ENCODE data around the gene CHCHD4. TPM values are rescaled to one million over a fixed set of nuclear protein-coding genes. Genes with fewer than 3 reads are reported as not detected.
A peak's percentile ranks its signal among the peaks of the same experiment; 100 is the strongest.

The CHCHD4 gene
- total RNA-seq (2014; rRNA removed; shearing (Covaris generic)) = 25.8 and 31.1 TPM in 2 replicates
- polyA plus RNA-seq (2016; fragmentation: Nextera tagmentation; extraction: Ambion mirVana) = 39.2 and 41.3 TPM in 2 replicates
- long read RNA-seq, transcript CHCHD4-202 (3 exons, 1,405 nt) = major isoform, 28 of 32 reads
- long read RNA-seq, partial matches to known transcripts = 0 of 32 reads
- long read RNA-seq, other reads (novel, unspliced or antisense) = 2 of 32 reads

DNA sequence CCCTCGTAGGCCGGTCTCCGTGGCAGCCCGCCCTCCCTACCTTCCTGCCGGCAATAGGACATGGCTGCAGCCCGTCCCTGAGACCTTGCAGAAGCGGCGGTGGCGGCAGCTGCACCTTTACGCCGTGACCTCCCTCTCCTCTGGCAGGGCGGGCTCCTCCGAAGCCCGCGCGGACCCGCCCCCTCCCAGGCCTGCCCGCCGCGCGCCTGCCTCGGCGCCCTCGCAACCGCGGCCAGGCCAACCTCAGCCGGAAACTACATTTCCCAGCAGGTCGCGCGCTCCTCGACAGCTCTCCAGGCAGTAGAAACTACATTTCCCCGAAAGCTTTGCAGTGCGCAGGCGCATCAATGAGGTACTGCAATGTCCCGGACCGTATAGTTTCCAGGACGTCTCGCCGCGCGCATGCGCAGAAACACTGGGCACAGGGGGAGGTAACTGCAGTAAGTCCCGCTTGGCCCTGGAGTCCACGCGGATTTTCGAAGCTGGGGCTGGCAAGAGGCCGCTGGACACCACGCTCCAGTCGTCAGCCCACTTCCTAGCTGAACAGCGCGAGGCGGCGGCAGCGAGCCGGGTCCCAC lies at the start of gene CHCHD4, which contains the start of gene TMEM43:
Gene CHCHD4 (minus strand): TSS at position 256 of the 578 bp plus-strand sequence. CDS start 194 bp downstream, at position 62.
Gene TMEM43 (plus strand): TSS at position 438 of the 578 bp plus-strand sequence. CDS start 142 bp downstream, outside the sequence.
- peaks cover 9% of the 10 kb centered on the region for H3K9me3 Mint-ChIP-seq

DNA sequence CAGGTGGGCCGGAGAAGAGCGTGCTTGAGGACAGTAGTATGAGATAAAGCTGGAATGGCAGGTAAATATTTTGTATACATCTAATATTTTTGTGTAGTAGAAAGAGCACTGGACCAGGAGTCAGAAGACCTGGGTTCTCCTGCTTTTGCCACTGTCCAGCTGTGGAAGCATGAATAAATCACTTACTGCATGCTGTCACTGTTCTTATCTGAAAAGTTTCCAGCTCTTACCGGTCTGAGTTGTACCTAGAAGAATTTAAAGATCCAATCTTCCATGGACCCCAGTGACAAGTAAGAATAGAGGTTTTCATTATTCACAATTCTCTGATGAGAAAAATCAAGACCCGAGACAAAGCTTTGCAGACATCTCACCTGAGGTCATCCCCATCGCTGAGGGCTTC lies 47.8 kb upstream of the CHCHD4 start:
- Mint-ChIP-seq H3K27me3 (ENCODE audit: insufficient read depth, low read depth, poor library complexity) (no peaks in the 10 kb centered on the region), H3K36me3 (ENCODE audit: low read depth) (peaks cover 42% of the 10 kb centered on the region), H3K4me1 (peaks cover 16% of the 10 kb centered on the region), H3K9me3 (no peaks in the 10 kb centered on the region), H3K27ac (no peak overlapping the region), H3K4me3 (no peak overlapping the region)
- H4K20me1 ChIP-seq (replicated peaks; ENCODE audit: insufficient read depth) = no peaks in the 10 kb centered on the region; the same call in none of the 2 replicates
- H3K79me2 ChIP-seq (replicated peaks; ENCODE audit: insufficient read depth) = peaks cover 38% of the 10 kb centered on the region
- H2AFZ ChIP-seq = no peak overlapping the region
- peaks cover 42% of the 10 kb centered on the region for H3K36me3 ChIP-seq (ENCODE audit: insufficient read depth)
- peaks cover 3% of the 10 kb centered on the region; the same call in 1 of the 2 replicates for H3K4me1 ChIP-seq (ENCODE audit: insufficient read depth)
- H3K4me2 ChIP-seq = no peak overlapping the region
- no peaks in the 10 kb centered on the region for H3F3A ChIP-seq (replicated peaks; ENCODE audit: low read depth)
- DNase-seq (ENCODE audit: low spot score) = no peak
- no peak overlapping the region for H3K27ac ChIP-seq (ENCODE audit: low read depth)
- no peak for ATAC-seq
- H3K9me2 ChIP-seq (ENCODE audit: insufficient read depth) = no peaks in the 10 kb centered on the region
- H3K4me3 ChIP-seq = no peak overlapping the region
- no peaks in the 10 kb centered on the region for H3K27me3 ChIP-seq (ENCODE audit: insufficient read depth)
- TF ChIP-seq, protein P1, sequence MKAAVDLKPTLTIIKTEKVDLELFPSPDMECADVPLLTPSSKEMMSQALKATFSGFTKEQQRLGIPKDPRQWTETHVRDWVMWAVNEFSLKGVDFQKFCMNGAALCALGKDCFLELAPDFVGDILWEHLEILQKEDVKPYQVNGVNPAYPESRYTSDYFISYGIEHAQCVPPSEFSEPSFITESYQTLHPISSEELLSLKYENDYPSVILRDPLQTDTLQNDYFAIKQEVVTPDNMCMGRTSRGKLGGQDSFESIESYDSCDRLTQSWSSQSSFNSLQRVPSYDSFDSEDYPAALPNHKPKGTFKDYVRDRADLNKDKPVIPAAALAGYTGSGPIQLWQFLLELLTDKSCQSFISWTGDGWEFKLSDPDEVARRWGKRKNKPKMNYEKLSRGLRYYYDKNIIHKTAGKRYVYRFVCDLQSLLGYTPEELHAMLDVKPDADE (IDR thresholded peaks at IDR 0.05) = no peak
- no peak for TF ChIP-seq NANOG (IDR thresholded peaks at IDR 0.05; ENCODE audit: borderline replicate concordance)
- no peak for TF ChIP-seq STAT1 (IDR thresholded peaks at IDR 0.05; ENCODE audit: unreplicated experiment)
- TF ChIP-seq, protein P2, sequence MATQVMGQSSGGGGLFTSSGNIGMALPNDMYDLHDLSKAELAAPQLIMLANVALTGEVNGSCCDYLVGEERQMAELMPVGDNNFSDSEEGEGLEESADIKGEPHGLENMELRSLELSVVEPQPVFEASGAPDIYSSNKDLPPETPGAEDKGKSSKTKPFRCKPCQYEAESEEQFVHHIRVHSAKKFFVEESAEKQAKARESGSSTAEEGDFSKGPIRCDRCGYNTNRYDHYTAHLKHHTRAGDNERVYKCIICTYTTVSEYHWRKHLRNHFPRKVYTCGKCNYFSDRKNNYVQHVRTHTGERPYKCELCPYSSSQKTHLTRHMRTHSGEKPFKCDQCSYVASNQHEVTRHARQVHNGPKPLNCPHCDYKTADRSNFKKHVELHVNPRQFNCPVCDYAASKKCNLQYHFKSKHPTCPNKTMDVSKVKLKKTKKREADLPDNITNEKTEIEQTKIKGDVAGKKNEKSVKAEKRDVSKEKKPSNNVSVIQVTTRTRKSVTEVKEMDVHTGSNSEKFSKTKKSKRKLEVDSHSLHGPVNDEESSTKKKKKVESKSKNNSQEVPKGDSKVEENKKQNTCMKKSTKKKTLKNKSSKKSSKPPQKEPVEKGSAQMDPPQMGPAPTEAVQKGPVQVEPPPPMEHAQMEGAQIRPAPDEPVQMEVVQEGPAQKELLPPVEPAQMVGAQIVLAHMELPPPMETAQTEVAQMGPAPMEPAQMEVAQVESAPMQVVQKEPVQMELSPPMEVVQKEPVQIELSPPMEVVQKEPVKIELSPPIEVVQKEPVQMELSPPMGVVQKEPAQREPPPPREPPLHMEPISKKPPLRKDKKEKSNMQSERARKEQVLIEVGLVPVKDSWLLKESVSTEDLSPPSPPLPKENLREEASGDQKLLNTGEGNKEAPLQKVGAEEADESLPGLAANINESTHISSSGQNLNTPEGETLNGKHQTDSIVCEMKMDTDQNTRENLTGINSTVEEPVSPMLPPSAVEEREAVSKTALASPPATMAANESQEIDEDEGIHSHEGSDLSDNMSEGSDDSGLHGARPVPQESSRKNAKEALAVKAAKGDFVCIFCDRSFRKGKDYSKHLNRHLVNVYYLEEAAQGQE (IDR thresholded peaks at IDR 0.05; ENCODE audit: unreplicated experiment) = no peak
- no peak for TF ChIP-seq ZNF331 (CRISPR knock-in tag; IDR thresholded peaks at IDR 0.05; ENCODE audit: low read depth)
- no peak for TF ChIP-seq EZH2 (IDR thresholded peaks at IDR 0.05; ENCODE audit: low read depth, unreplicated experiment)
- TF ChIP-seq CREB1 (CRISPR knock-in tag; IDR thresholded peaks at IDR 0.05; ENCODE audit: low read depth) = no peak
- TF ChIP-seq ZNF114 (CRISPR knock-in tag; IDR thresholded peaks at IDR 0.05) = no peak
- no peak for TF ChIP-seq POLR2AphosphoS5 (IDR thresholded peaks at IDR 0.05; ENCODE audit: low read depth)
- TF ChIP-seq JUNB (IDR thresholded peaks at IDR 0.05; ENCODE audit: unreplicated experiment) = no peak

More for the DNA sequence above, at the start of gene CHCHD4, which contains the start of gene TMEM43:
- Histone ChIP-seq H3K27me3 (ENCODE audit: insufficient read depth) (no peaks in the 10 kb centered on the region), H3F3A (replicated peaks; ENCODE audit: low read depth) (no peaks in the 10 kb centered on the region), H3K79me2 (replicated peaks; ENCODE audit: insufficient read depth) (peaks cover 56% of the 10 kb centered on the region), H2AFZ (peak within 1 kb of the TSS; percentile 92), H4K20me1 (replicated peaks; ENCODE audit: insufficient read depth) (peaks cover 8% of the 10 kb centered on the region; the same call in 1 of the 2 replicates), H3K4me3 (peak within 1 kb of the TSS; percentile 97), H3K4me1 (ENCODE audit: insufficient read depth) (peaks cover 19% of the 10 kb centered on the region), H3K9me2 (ENCODE audit: insufficient read depth) (no peaks in the 10 kb centered on the region), H3K36me3 (ENCODE audit: insufficient read depth) (no peaks in the 10 kb centered on the region; the same call in 1 of the 2 replicates), H3K4me2 (peak within 1 kb of the TSS; percentile 98), H3K27ac (ENCODE audit: low read depth) (peak within 1 kb of the TSS; percentile 27; the same call in 1 of the 2 replicates)
- TF ChIP-seq, protein P1 (IDR thresholded peaks at IDR 0.05) = peak; percentile 98
- TF ChIP-seq EZH2 (IDR thresholded peaks at IDR 0.05; ENCODE audit: low read depth, unreplicated experiment) (no peak), STAT1 (IDR thresholded peaks at IDR 0.05; ENCODE audit: unreplicated experiment) (no peak), POLR2AphosphoS5 (IDR thresholded peaks at IDR 0.05; ENCODE audit: low read depth) (peak; percentile 73), CREB1 (CRISPR knock-in tag; IDR thresholded peaks at IDR 0.05; ENCODE audit: low read depth) (peak; percentile 71)
- Mint-ChIP-seq H3K4me3 (peak within 1 kb of the TSS; percentile 98), H3K27me3 (ENCODE audit: insufficient read depth, low read depth, poor library complexity) (peaks cover 22% of the 10 kb centered on the region), H3K4me1 (peaks cover 34% of the 10 kb centered on the region), H3K27ac (peak within 1 kb of the TSS; percentile 93), H3K36me3 (ENCODE audit: low read depth) (peaks cover 49% of the 10 kb centered on the region)
- peak; percentile 85 for ATAC-seq
- DNase-seq (ENCODE audit: low spot score) = peak; percentile 99

Measured in GM23338 (cell line).